NCI-H2171 treated with DMSO at 0.1 percent for 48 hours (cell line): ENCODE measurements around the gene HYCC1.
"Not testable (repeated sequence)": the region's sequence is repeated elsewhere in the genome, so short reads cannot be mapped to it uniquely, and the experiment has no call there.

ENCODE experiments used
- DNase-seq: peaks from one replicate; lab custom pipeline; 2025; lab: John Stamatoyannopoulos, UW

The HYCC1 gene

DNA sequence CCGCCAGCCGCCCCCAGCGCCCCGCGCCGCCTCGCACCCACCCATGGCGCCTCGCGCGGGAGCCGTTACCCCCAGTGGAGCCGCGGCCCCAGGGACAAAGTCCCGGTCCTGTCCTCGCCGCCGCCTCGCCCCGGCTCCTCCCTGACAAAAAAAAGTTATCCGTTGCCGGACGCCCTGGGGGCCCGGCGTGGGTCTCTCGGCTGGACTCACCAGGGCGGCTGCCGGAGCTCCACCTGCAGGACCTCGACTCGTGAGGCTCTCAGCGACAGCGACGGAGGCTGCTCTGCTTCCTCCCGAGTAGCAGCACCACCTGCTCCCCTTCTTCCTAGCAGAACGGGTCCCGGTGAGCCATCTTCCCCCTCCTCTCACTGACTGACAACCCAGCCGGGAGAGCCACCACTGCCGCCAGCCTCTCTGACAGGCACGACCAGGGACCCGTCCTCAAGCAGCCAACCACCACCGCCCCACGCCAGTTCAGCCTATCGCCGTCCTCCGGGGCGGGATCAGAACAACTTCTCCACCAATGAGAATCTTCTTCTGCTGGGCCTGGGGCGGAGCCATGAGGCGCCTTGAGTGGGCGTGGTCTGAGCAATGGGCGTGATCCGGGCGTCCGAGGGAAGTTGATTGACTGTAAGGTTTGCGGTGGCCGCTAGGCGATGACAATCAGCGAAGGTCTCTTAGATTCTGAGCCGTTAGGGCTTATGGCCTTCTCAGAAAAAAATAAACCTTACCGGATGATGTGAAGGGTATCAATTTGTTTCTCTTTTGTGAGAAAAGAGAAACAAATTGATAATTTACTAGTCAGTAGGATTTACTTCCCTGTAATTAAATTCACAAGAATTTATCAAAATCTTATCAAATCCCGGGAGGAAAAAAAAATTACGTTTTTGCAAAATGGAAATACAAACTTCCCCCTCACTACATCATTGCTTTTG is at the start of gene HYCC1:
Gene HYCC1, minus strand, starts transcription at position 416 of the 935 bp plus-strand sequence. CDS start 23,019 bp downstream, outside the sequence.
- peak; percentile 98 for DNase-seq

DNA sequence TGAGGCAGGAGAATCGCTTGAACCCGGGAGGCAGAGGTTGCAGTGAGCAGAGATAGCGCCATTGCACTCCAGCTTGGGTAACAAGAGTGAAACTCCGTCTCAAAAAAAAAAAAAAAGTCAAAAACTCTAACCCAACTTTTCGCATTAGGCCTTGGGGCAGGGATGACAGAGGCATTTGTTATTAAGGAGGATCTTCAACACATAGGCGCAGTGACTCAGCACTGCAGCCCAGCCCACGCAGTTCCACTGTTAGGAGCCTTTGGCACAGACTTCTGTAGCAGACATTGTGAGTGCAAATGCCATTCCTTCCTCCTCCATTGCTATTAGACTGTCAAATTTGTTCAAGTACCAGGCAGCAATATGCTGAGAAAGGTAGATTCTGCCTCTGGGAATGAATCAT is 48.5 kb upstream of the HYCC1 start:
- DNase-seq: no peak

DNA sequence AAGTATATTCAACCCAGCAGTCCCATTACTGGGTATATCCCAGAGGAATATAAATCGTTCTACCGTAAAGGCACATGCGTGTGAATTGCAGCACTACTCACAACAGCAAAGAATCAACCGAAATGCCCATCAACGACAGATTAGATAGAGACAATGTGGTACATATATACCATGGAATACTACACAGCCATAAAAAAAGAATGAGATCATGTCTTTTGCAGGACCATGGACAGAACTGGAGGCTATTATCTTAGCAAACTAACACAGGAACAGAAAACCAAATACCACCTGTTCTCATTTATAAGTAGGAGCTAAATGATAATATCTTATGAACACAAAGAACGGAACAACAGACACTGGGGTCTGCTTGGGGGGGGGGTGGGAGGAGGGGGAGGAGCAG is 47.4 kb upstream of the HYCC1 start:
- DNase-seq: no peak

DNA sequence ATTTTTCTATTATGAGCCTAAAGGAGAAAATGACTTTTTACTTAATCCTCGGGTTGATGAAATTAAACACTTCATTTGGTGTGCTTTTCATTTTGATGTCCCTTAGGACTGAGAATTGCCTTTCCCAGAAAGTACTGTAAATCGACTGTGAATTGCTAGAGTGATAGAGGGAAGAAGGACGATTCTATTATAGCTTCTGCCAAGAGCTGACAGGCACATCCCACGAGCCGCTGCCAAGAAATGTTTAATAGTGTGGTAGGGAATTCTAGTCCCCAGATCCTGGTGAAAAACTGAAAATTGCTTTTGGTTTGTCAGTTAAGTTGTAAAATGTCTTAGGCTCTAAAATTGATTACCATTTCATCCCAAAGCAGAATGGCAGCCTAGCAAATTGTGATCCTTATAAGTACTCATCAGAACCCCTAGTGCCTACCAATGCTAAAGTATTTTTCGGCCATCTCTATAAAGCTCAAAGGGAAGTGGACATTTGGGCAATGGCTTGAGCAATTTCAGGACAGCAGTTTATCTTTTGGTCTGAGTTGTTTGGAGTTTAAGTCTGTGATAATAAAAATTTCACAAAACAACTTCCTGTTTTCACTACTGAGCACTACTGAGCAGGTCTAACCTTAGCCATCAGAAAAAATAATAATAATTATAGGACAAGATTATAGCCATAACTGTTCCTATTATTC is 44.6 kb upstream of the HYCC1 start:
- no peak for DNase-seq

DNA sequence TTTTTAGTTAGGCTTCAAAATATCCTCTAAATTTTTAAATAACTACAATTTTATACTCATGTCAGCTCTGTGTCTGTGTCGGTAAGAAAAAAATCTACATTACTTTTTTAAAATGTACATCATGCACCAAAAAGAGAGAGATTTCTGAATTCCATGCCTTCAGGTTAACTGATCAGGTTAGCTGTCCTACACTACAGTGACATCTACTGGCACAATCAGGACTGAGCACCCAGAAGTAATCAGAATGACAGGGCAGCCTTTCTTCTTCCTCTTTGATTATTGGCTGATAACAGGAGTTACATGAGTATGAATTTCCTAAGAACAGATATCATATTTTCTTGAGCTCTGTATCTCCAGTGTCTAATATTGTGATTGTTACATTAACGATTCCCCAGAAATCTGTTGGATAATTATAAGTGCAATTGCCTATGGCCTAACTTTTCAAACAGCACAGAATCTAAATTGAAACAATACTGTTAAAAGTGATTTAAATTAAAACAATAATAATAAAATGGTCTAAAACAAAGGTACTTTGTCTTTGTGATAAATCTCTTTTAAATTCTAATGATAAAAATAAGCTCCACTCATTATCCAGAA is 41.8 kb upstream of the HYCC1 start:
- DNase-seq: peak; percentile 66

DNA sequence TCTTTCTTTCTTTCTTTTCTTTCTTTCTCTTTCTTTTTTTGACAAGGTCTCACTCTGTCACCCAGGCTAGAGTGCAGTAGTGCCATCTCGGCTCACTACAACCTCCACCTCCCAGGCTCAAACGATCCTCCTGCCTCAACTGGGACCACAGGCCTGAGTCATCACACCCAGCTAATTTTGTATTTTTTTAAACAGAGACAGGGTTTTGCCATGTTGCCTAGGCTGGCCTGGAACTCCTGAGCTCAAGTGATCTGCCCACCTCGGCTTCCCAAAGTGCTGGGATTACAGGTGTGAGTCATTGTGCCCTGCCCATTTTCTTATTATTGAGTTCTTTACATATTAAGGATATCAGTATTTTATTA is 37.2 kb upstream of the HYCC1 start:
- DNase-seq: not testable (repeated sequence)

DNA sequence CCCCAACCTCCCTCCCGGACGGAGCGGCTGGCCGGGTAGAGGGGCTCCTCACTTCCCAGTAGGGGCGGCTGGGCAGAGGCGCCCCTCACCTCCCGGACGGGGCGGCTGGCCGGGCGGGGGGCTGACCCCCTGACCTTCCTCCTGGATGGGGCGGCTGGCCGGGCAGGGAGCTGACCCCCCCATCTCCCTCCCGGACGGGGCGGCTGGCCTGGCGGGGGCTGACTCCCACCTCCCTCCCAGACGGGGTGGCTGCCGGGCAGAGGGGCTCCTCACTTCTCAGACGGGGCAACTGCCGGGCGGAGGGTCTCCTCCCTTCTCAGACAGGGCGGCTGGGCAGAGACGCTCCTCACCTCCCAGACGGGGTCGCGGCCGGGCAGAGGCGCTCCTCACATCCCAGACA is 32.4 kb upstream of the HYCC1 start:
- DNase-seq: not testable (repeated sequence)

DNA sequence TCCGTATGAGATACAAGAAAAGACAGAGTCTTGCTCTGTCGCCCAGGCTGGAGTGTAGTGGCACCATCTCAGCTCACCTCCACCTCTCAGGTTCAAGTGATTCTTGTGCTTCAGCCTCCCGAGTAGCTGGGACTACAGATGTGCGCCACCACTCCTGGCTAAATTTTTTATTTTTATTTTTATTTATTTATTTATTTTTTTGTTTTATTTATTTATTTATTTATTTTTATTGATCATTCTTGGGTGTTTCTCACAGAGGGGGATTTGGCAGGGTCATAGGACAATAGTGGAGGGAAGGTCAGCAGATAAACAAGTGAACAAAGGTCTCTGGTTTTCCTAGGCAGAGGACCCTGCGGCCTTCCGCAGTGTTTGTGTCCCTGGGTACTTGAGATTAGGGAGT is 31.2 kb upstream of the HYCC1 start:
- DNase-seq: not testable (repeated sequence)

DNA sequence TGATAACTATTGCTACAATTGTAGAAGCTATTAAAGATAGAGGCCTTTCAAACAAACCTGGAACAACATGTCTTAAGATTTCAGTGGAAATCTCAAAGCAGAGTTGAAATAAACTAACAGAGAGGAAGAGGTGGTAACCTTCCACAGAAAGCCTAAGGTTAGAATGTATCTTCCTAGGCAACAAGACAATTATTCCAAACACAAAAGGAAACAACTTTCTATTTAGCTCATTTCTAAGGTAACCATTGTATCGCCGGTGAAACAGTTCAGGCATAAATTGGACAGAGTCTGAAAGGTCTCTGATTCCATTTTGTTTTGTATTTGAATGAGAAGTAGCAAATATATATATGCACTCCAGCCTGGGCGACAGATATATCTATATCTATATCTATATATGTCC is 30.7 kb upstream of the HYCC1 start:
- no peak for DNase-seq

DNA sequence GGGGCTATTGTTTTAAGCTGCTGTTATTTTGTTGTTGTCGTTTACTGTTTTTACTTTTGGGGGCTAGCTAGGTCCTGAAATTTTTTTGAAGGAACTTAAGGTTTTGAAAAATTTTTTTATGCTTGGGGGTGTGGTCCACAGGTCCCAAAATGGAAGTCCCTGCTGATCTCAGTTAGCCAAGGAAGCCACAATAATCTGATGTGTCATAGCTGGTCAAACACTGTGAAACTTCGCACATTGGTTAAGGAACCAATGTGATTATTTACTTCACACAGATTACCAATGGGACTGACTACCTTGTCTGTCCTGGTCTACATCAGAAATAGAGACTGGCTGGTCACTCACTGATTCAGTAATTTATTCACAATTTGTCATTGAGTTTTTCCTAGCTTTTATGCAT is 29.5 kb upstream of the HYCC1 start:
- DNase-seq: no peak

DNA sequence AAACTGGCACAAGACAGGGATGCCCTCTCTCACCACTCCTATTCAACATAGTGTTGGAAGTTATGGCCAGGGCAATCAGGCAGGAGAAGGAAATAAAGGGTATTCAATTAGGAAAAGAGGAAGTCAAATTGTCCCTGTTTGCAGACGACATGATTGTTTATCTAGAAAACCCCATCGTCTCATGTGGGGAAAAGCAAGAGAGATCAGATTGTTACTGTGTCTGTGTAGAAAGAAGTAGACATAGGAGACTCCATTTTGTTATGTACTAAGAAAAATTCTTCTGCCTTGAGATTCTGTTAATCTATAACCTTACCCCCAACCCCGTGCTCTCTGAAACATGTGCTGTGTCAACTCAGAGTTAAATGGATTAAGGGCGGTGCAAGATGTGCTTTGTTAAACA is 25.7 kb upstream of the HYCC1 start:
- not testable (repeated sequence) for DNase-seq

DNA sequence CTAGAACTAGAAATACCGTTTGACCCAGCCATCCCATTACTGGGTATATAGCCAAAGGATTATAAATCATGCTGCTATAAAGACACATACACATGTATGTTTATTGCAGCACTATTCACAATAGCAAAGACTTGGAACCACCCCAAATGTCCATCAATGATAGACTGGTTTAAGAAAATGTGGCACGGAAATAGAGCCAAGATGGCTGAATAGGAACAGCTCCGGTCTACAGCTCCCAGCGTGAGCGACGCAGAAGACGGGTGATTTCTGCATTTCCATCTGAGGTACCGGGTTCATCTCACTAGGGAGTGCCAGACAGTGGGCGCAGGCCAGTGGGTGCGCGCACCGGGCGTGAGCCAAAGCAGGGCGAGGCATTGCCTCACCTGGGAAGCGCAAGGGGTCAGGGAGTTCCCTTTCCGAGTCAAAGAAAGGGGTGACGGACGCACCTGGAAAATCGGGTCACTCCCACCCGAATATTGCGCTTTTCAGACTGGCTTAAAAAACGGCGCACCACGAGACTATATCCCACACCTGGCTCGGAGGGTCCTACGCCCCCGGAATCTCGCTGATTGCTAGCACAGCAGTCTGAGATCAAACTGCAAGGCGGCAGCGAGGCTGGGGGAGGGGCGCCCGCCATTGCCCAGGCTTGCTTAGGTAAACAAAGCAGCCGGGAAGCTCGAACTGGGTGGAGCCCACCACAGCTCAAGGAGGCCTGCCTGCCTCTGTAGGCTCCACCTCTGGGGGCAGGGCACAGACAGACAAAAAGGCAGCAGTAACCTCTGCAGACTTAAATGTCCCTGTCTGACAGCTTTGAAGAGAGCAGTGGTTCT is 21.8 kb upstream of the HYCC1 start:
- not testable (repeated sequence) for DNase-seq

DNA sequence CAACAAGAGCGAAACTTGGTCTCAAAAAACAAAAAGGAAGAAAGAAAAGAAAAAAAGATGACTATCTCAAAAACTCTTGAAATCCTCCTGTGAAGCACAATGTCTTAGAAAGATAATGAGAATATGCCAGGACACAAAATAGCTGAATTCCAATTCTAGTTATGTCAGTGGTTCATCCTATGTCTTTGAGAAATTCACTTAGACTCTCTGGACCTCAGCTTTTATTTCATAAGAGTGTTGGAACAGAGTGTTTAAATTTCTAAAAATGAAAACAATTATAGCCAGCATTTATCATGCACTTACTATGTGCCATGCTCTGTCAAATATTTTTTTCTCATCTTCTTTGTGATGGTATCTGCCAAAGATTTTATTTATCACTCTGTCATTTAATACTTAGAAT is 13.3 kb upstream of the HYCC1 start:
- no peak for DNase-seq

DNA sequence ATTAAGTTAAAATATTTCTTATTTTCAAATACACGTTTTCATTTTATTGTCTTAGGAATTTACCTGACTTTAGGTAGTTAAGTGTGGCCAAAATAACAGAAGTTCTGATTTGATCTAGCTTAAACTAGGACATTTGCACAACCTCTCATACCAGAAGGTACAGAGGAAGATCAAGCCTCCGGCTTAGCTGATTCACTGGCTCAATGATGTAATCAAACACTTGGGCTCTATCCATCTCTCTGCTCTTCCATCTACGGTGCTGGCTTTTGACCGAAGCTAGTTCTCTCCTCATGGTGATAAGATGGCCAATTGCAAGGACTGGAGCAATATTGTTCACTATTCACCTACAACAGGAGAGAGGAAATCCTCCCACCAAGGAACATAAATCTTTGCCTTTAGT is 12.2 kb upstream of the HYCC1 start:
- no peak for DNase-seq

DNA sequence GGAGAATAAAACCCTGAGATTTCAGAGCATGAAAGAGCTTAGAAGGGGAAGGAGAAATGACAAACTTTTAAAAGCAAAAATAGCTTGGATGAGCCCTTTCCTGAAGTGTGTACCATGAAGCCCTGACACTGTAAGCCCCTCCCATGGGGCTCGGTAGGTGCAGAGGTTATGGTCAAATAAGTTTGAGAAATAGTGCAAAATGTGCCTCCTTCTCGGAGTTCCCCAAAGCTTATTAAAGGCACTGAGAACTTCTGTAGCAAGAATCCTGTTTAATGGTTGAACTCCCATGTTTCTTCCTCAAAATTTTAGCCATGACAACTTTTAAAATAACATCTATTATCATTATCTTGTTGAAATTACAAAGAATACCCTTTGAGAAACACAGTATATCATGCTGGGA is 10.5 kb upstream of the HYCC1 start:
- DNase-seq: no peak

DNA sequence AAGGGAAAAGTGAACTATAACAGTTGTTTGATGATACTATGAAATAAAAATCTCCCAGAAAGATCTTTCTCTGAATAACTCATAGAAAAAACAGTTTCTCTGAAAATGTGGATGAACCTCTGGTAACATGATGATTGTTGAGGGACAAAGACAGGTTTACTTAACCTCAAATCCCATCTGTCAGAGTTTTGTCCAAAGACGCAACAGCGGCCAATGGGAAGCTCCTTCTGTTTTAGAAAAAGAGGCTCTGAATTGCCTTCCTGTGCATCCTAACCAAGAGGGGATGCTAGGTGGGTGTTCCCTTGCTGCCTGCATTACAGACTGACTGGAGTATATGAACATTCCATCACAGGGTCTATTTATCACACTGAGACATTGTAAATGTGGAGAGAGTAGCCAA is 8.9 kb upstream of the HYCC1 start:
- DNase-seq: no peak

DNA sequence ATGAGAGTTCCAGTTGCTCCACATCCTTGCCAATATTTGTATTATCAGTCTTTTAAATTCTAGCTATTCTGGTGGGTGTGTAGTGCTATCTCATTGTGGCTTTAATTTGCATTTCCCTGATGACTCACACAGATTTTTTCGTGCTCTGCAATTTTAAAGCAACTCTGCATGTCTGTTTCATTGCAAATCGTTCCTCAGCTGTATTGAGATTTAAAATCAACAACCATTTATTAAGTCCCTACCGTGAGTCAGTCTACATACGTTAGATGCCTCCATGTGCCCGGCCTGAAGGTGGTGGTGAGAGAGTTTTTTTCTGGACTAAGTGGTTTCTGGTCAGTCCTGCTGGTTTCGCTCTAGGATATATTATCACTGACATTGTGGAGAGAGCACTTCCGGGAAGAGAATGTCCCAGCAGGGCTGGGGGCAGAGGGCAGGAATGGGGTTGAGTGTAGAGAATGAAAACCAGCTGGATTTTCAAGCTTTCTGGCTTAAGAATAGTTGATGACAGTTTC is 8.4 kb upstream of the HYCC1 start:
- DNase-seq: no peak

DNA sequence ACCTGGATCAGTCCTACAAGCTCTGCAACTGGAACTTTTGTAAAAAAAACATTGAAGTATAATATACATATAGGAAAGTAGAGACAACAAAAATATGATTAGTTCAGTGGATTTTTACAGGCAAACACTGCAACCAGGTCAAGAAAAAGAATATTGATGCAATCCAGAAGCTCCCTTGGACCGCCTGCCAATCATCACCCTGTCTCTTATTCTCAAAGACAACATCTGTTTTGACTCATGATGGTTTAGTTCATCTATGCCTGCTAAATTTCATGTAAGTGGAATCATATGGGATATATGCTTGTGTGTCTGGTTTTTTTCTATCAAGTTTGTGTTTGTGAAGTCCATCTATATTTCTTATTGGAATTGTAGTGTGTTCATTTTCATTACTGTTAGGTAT is 7.7 kb upstream of the HYCC1 start:
- DNase-seq: no peak

DNA sequence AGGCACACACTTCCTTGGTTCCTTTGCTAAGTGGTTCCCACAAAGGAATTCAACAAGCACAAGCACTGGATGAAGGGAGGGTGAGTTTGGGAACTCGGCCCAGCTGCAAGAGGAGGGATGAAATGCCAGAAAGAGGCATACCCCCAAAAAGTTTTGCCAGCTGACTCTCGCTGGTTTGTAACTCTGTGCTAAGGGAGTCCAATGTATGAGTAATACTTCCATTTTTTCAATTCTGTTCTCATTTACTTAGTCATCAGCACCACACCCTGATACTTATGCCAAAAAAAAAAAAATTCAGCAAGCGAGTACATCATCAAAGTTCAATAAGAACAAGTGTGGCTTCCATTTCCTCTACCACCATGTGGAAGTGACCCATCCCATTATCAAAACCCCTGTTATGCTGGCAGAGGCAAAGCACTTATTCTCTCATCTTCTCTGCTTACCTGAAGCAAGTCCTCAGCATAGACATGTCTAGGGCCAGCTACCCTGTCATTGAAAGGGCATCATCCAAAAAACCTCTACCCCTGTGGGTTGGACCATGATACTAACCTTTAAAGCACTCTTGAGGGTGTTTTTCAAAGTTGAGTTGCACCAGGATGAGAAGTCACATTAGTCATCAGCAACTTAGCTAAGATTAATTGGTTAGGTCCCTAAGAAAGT is 6.9 kb upstream of the HYCC1 start:
- no peak for DNase-seq

DNA sequence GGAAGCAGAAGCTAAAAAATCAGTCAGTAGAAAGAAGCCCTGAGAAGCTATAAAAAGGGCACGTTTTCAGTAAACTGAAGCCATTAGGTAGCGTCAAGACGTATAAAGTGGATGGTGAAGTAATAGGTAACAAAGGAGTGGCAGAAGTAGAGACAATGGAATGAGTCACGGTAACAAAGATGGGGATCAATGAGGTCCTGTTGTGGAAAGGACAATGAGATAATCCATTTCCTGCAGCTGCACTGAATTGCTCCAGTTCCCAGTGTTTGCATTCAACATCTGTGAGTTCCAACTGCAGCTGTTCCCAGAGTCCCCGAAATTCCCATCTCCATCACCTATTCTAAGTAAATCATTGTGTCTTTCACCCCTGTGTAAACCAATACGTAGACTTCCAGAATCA is 4.8 kb upstream of the HYCC1 start:
- DNase-seq: no peak

DNA sequence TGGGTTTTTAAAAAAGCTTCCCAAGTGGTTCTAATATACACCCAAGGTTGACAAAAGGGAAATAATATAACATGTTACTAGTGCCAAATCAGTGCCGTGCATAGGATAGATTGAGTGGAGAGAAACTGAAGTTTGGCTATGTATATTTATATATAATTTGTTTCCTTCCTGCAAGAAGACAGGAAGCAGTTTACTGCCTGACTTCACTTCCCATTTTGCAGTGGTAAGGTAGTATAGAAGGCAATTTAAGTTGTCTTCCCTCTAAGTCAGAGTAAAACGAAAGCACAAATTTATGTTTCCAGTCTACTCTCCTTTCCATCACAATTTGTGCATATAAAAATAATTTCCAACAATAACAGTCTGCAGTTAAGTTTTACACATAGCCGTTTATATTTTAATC is 3.4 kb upstream of the HYCC1 start:
- DNase-seq: no peak
